IMR-90 (cell line): ENCODE measurements around the gene CECR2. TPM values are rescaled to one million over a fixed set of nuclear protein-coding genes. Genes with fewer than 3 reads are reported as not detected.

ENCODE experiments used
- ATAC-seq: fragments of 200-7000 bp; cut with Tn5 transposase; 2 replicates; pipeline ENCODE4 v1.9.1; 2020; ENCODE audit warnings: low read depth, mild to moderate bottlenecking, moderate library complexity
- BruUV-seq: library from RNA; stranded (reverse); fragments of 400-500 nt; replicated peaks from 2 replicates; lab custom pipeline; 2021; lab: Mats Ljungman, UMichigan
- CTCF ChIA-PET: fragments of 300-600 bp; formaldehyde crosslinking; extraction: SDS; loops from one replicate; lab custom pipeline; 2021; ENCODE audit warnings: antibody characterized with exemption; lab: Yijun Ruan, JAX
- POLR2A ChIA-PET: fragments of 300-600 bp; sonication (Branson Sonifier 250); formaldehyde crosslinking; loops from one replicate; lab custom pipeline; 2022; ENCODE audit warnings: antibody characterized with exemption; ENCODE audit not compliant: unreplicated experiment; lab: Charles Lee
- DNase-seq: peaks from one replicate; pipeline ENCODE4 v3.0.0; 2013
- H2AFZ ChIP-seq: replicated peaks from 2 replicates; pipeline ENCODE3; 2013; ENCODE audit warnings: low read length, mild to moderate bottlenecking; ENCODE audit not compliant: poor library complexity
- H2AK5ac ChIP-seq: 2 replicates; pipeline ENCODE4 v1.6.1; 2013; ENCODE audit warnings: low read depth, low read length, inconsistent platforms
- H2AK9ac ChIP-seq: replicated peaks from 2 replicates; pipeline ENCODE3; 2013; ENCODE audit warnings: mild to moderate bottlenecking, low read depth, low read length, moderate library complexity; ENCODE audit not compliant: poor library complexity
- H2BK120ac ChIP-seq: 2 replicates; pipeline ENCODE4 v1.6.1; 2013; ENCODE audit warnings: low read depth, low read length, inconsistent platforms
- H2BK15ac ChIP-seq: 3 replicates; pipeline ENCODE4 v1.6.1; 2013; ENCODE audit warnings: low read depth, low read length, inconsistent platforms
- H2BK20ac ChIP-seq: 2 replicates; pipeline ENCODE4 v1.6.1; 2013; ENCODE audit warnings: low read depth, mild to moderate bottlenecking, inconsistent platforms, low read length, moderate library complexity
- H2BK5ac ChIP-seq: 2 replicates; pipeline ENCODE4 v1.6.1; 2013; ENCODE audit warnings: mild to moderate bottlenecking, low read depth, low read length, inconsistent platforms; ENCODE audit not compliant: poor library complexity, severe bottlenecking
- H3K14ac ChIP-seq: replicated peaks from 2 replicates; pipeline ENCODE4 v1.6.1; 2013; ENCODE audit warnings: low read depth, low read length, inconsistent platforms
- H3K18ac ChIP-seq: 2 replicates; pipeline ENCODE4 v1.6.1; 2013; ENCODE audit warnings: low read depth, low read length, control low read depth
- H3K23ac ChIP-seq: 2 replicates; pipeline ENCODE4 v1.6.1; 2013; ENCODE audit warnings: low read depth, low read length, inconsistent platforms
- H3K27ac ChIP-seq: 2 replicates; pipeline ENCODE4 v1.5.1; 2013; ENCODE audit warnings: mild to moderate bottlenecking, control low read depth, low read length; ENCODE audit not compliant: insufficient read depth
- H3K27me3 ChIP-seq: 2 replicates; pipeline ENCODE4 v1.6.1; 2013; ENCODE audit warnings: low read length; ENCODE audit not compliant: control insufficient read depth, insufficient read depth
- H3K36me3 ChIP-seq: 2 replicates; pipeline ENCODE4 v1.6.1; 2013; ENCODE audit warnings: low read length, mixed read lengths; ENCODE audit not compliant: control insufficient read depth, insufficient read depth
- H3K4ac ChIP-seq: 2 replicates; pipeline ENCODE4 v1.6.1; 2013; ENCODE audit warnings: low read depth, low read length, inconsistent platforms
- H3K4me1 ChIP-seq: 2 replicates; pipeline ENCODE4 v1.6.1; 2013; ENCODE audit warnings: low read length, mixed read lengths; ENCODE audit not compliant: control insufficient read depth, insufficient read depth
- H3K4me2 ChIP-seq: 2 replicates; pipeline ENCODE4 v1.6.1; 2013; ENCODE audit warnings: low read depth, mild to moderate bottlenecking, control low read depth, low read length, moderate library complexity
- H3K4me3 ChIP-seq: 2 replicates; pipeline ENCODE4 v1.5.1; 2013; ENCODE audit warnings: low read depth, mild to moderate bottlenecking, control low read depth, low read length, moderate library complexity; ENCODE audit not compliant: insufficient read depth
- H3K56ac ChIP-seq: 2 replicates; pipeline ENCODE4 v1.6.1; 2013; ENCODE audit warnings: low read length, inconsistent platforms; ENCODE audit not compliant: insufficient read depth; ENCODE audit errors: extremely low read depth
- H3K79me1 ChIP-seq, 2 experiments: 2 replicates each; pipeline ENCODE4 v1.6.1; 2013; ENCODE audit warnings: low read length in 2 of 2, inconsistent platforms in 1 of 2, low read depth in 1 of 2
- H3K9ac ChIP-seq: 2 replicates; pipeline ENCODE4 v1.6.1; 2013; ENCODE audit warnings: low read depth, low read length, control low read depth
- H3K9me1 ChIP-seq: 2 replicates; pipeline ENCODE4 v1.6.1; 2013; ENCODE audit warnings: low read length, inconsistent platforms; ENCODE audit not compliant: insufficient read depth
- H3K9me3 ChIP-seq: 2 replicates; pipeline ENCODE4 v1.6.1; 2013; ENCODE audit warnings: low read length; ENCODE audit not compliant: control insufficient read depth, insufficient read depth
- H4K20me1 ChIP-seq: 2 replicates; pipeline ENCODE4 v1.6.1; 2013; ENCODE audit warnings: low read length, inconsistent platforms; ENCODE audit not compliant: insufficient read depth
- H4K5ac ChIP-seq: 2 replicates; pipeline ENCODE4 v1.6.1; 2013; ENCODE audit warnings: mild to moderate bottlenecking, low read depth, low read length, control low read depth
- H4K8ac ChIP-seq, 2 experiments: 2 replicates each; pipeline ENCODE4 v1.6.1; 2013; ENCODE audit warnings: low read depth in 2 of 2, low read length in 2 of 2, control low read depth in 1 of 2, inconsistent platforms in 1 of 2
- H4K91ac ChIP-seq: 2 replicates; pipeline ENCODE4 v1.6.1; 2013; ENCODE audit warnings: low read depth, low read length, inconsistent platforms; ENCODE audit not compliant: insufficient read depth
- BHLHE40 ChIP-seq: fragments of 150-350 bp; IDR thresholded peaks from 2 replicates; pipeline ENCODE4 v1.6.1; 2016; ENCODE audit warnings: mild to moderate bottlenecking, low read depth, low read length
- CHD1 ChIP-seq: IDR thresholded peaks from 2 replicates; pipeline ENCODE4 v1.6.1; 2012; ENCODE audit warnings: low read depth, low read length, improper control_type of control experiment
- FOS ChIP-seq: fragments of 150-350 bp; IDR thresholded peaks from 2 replicates; pipeline ENCODE4 v1.6.1; 2016; ENCODE audit warnings: low read depth, low read length
- MAFK ChIP-seq: IDR thresholded peaks from 2 replicates; pipeline ENCODE4 v1.6.1; 2012; ENCODE audit warnings: low read depth, low read length, improper control_type of control experiment
- MAZ ChIP-seq: IDR thresholded peaks from 2 replicates; pipeline ENCODE4 v1.6.1; 2012; ENCODE audit warnings: low read depth, mild to moderate bottlenecking, low read length, improper control_type of control experiment, moderate library complexity, borderline replicate concordance
- MXI1 ChIP-seq: IDR thresholded peaks from 2 replicates; pipeline ENCODE4 v1.6.1; 2012; ENCODE audit warnings: low read depth, mild to moderate bottlenecking, low read length, moderate library complexity, borderline replicate concordance
- NFE2L2 ChIP-seq: fragments of 150-350 bp; IDR thresholded peaks from 2 replicates; pipeline ENCODE4 v1.6.1; 2016; ENCODE audit warnings: low read depth, mild to moderate bottlenecking, low read length
- POLR2A ChIP-seq: IDR thresholded peaks from 2 replicates; pipeline ENCODE4 v1.6.1; 2012; ENCODE audit warnings: mild to moderate bottlenecking, low read depth, low read length
- RCOR1 ChIP-seq: IDR thresholded peaks from 2 replicates; pipeline ENCODE4 v1.6.1; 2012; ENCODE audit warnings: mild to moderate bottlenecking, low read length, improper control_type of control experiment; ENCODE audit not compliant: insufficient replicate concordance
- RFX5 ChIP-seq: IDR thresholded peaks from 2 replicates; pipeline ENCODE4 v1.8.0; 2012; ENCODE audit warnings: low read depth, mild to moderate bottlenecking, low read length, moderate library complexity
- WGBS, 2 experiments: methylation state at CpG; one replicate each; pipeline versions ENCODE4 v1.1.5 to v1.1.7; 2013; ENCODE audit warnings: missing lambda C conversion rate in 2 of 2; ENCODE audit not compliant: insufficient read length in 1 of 2; ENCODE audit errors: extremely low coverage in 2 of 2; 5-methylcytosine and 5-hydroxymethylcytosine counted together
- dilution Hi-C: fragments of 300-500 bp; cut with HindIII; formaldehyde crosslinking; loops from one replicate; pipeline ENCODE4 v1.14.3; 2018; ENCODE audit warnings: low sequenced_read_pairs; ENCODE audit not compliant: unreplicated experiment
- in situ Hi-C: fragments of 300-500 bp; cut with MboI; formaldehyde crosslinking; loops from 3 replicates; pipeline ENCODE4 v1.14.3; 2019; ENCODE audit warnings: low sequenced_read_pairs, inconsistent platforms, mixed read lengths
- intact Hi-C: fragments of 100-400 bp; cut with micrococcal nuclease; formaldehyde crosslinking; loops from 2 replicates; pipeline ENCODE4 v1.10.0; 2022
- polyA plus RNA-seq, 3 experiments: library from polyadenylated mRNA; depleted of rRNA; stranded (reverse); fragments of >200 nt; gene quantifications; 2 replicates each; pipeline ENCODE4 v1.2.3, GENCODE V29; 2012; ENCODE audit warnings: low replicate concordance in 1 of 3
- total RNA-seq: library from RNA; depleted of rRNA; stranded (reverse); fragments of >200 nt; gene quantifications from 2 replicates; pipeline ENCODE4 v1.2.3, GENCODE V29; 2012
- TF ChIP-seq, protein P1 (sequence below): conservative IDR thresholded peaks from 2 replicates; pipeline ENCODE4 v1.5.1; 2012; ENCODE audit warnings: mild to moderate bottlenecking, low read depth, low read length, improper control_type of control experiment
- TF ChIP-seq, protein P2 (sequence below): fragments of 150-350 bp; IDR thresholded peaks from 2 replicates; pipeline ENCODE4 v1.6.1; 2016; ENCODE audit warnings: low read depth, mild to moderate bottlenecking, low read length, moderate library complexity, borderline replicate concordance

The CECR2 gene
- total and polyA plus RNA-seq, 2 of the 4 experiments (the other 2 are of a cell fraction): under 0.01 TPM; not detected in 1

DNA sequence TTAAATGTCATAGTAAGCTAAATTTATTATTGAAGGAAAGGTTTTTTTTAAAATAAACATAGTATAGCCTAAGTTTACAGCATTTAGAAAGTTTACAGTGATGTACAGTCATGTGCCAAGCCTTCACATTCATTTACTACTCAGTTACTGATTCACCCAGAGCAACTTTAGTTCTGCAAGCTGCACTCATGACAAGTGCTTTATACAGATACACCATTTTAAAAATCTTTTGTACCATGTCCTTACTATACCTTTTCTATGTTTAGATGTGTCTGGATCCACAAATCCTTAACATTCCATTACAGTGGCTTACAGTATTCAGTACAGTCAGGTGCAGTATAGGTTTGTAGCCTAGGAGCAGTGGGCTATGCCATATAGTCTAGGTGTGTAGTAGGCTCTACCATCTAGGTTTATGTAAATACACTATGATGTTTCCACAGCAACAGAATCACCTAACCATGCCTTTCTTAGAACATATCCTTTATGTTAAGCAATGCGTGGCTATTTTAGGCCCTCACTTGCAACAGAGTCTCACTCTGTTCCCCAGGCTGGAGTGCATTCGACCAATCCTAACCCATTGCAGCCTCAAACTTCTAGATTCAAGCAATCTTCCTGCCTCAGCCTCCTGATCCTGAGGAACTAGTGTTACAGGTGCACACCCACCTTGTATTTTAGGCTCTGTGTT lies 114.6 kb downstream of the CECR2 start:
- Histone ChIP-seq H3K4me3 (no peak overlapping the region), H3K23ac (no peak overlapping the region), H2AFZ (no peak overlapping the region), H3K4ac (no peak overlapping the region), H2AK5ac (no peak overlapping the region), H2BK5ac (no peak overlapping the region), H3K56ac (no peak overlapping the region), H2BK20ac (no peak overlapping the region), H3K4me1 (no peaks in the 10 kb centered on the region), H2BK15ac (no peak overlapping the region), H2BK120ac (no peak overlapping the region), H3K18ac (no peak overlapping the region), H3K27me3 (no peaks in the 10 kb centered on the region; the same call in 1 of the 2 replicates), H3K9me1 (no peaks in the 10 kb centered on the region), H3K4me2 (no peak overlapping the region), H4K8ac (no peak overlapping the region), H3K79me1 (no peaks in the 10 kb centered on the region), H4K5ac (no peak overlapping the region), H2AK9ac (no peak overlapping the region), H4K20me1 (no peaks in the 10 kb centered on the region), H4K91ac (no peak overlapping the region), H3K36me3 (no peaks in the 10 kb centered on the region), H3K27ac (no peak overlapping the region), H3K9me3 (no peaks in the 10 kb centered on the region), H3K14ac (no peak overlapping the region), H3K9ac (no peak overlapping the region)
- intact Hi-C loops: no loop called here
- ATAC-seq: no peak
- WGBS, 2 experiments: no CpG with 5 or more reads among the region's 2 CpGs
- no TSS peak for BruUV-seq
- ChIA-PET POLR2A (no interaction called here), CTCF (interaction anchor here (1.0 to 1.1 kb wide), 2 partner anchors 8 to 312 kb away, joined by 3 to 5 read pairs; no protein-coding TSS in a partner anchor)
- TF ChIP-seq, protein P1, sequence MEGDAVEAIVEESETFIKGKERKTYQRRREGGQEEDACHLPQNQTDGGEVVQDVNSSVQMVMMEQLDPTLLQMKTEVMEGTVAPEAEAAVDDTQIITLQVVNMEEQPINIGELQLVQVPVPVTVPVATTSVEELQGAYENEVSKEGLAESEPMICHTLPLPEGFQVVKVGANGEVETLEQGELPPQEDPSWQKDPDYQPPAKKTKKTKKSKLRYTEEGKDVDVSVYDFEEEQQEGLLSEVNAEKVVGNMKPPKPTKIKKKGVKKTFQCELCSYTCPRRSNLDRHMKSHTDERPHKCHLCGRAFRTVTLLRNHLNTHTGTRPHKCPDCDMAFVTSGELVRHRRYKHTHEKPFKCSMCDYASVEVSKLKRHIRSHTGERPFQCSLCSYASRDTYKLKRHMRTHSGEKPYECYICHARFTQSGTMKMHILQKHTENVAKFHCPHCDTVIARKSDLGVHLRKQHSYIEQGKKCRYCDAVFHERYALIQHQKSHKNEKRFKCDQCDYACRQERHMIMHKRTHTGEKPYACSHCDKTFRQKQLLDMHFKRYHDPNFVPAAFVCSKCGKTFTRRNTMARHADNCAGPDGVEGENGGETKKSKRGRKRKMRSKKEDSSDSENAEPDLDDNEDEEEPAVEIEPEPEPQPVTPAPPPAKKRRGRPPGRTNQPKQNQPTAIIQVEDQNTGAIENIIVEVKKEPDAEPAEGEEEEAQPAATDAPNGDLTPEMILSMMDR: no peak
- TF ChIP-seq MAZ (no peak), NFE2L2 (no peak), POLR2A (no peak), MAFK (no peak), CHD1 (no peak), RCOR1 (no peak), FOS (no peak), BHLHE40 (no peak), RFX5 (no peak), MXI1 (no peak)
- TF ChIP-seq, protein P2, sequence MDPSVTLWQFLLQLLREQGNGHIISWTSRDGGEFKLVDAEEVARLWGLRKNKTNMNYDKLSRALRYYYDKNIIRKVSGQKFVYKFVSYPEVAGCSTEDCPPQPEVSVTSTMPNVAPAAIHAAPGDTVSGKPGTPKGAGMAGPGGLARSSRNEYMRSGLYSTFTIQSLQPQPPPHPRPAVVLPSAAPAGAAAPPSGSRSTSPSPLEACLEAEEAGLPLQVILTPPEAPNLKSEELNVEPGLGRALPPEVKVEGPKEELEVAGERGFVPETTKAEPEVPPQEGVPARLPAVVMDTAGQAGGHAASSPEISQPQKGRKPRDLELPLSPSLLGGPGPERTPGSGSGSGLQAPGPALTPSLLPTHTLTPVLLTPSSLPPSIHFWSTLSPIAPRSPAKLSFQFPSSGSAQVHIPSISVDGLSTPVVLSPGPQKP: no peak
- DNase-seq: no peak
- dilution Hi-C loops: no loop called here
- in situ Hi-C loops: no loop called here
